ENCODE data around the gene PDE4D. TPM values are rescaled to one million over a fixed set of nuclear protein-coding genes. Genes with fewer than 3 reads are reported as not detected.

PDE4D gene
- polyA plus RNA-seq, 10 donors, result 28.0 to 57.2 (median 38.6) TPM

- DNase-seq, result no peak
These were observed 744.3 kb downstream of the PDE4D start for GRCh38 chr5:59149271-59149670.

DNA sequence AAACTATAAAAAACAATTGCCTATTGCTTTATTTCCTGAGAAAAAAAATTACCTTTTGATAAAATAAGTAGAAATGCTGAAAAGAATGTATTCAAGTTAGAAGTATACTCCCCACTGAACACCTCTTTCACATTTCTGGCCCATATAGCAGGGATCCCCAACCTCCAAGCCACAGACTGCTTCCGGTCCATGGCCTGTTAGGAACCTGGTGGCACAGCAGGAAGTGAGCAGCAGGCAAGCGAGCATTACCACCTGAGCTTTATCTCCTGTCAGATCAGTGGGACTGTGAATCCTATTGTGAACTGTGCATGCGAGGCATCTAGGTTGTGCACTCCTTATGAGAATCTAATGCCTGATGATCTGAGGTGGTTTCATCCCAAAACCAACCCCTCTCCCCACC is 746.8 kb downstream of the PDE4D start:
- no peak for DNase-seq

GRCh38 chr5:59143926-59144333 is 749.6 kb downstream of the PDE4D start:
- DNase-seq, result no peak

DNA sequence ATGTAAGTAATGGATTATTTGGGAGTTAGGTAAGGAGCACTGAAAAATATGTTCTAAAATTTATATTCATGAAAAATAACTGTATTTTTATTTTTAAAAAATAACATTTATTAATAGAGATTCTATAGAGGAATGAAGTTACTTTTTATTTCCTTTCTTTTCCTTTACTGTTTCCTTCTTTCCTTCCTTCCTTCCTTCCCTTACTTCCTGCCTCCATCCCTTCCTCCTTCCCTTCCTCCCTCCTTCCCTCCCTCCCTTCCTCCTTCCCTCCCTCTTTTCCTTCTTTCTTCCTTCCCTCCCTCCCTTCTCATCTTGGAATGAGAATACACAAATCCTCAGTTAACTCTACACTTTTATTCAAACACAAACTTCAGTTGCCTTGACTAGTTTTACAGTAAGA is 750.6 kb downstream of the PDE4D start:
- no peak for DNase-seq

DNA sequence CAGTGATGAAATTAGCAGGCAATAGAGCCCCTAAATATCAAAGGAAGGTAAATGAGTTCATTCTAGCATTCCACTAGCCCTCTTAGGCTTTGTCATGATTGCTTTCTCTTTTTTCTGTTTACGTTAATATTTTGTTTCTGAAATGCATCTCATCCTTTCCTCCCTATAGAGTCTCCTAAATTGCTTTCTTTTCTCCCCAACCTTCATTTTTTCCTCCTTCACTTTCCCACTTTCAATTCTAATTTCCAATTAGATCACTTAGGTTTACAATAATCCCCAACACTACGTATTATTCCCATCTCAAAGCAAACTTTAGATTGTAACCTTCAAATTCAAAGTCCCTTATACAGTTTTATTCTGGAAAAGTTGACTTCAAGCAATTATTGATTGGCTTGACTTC is 751.4 kb downstream of the PDE4D start:
- DNase-seq, result no peak

- DNase-seq, result no peak
These were observed 753.4 kb downstream of the PDE4D start for GRCh38 chr5:59140133-59140532.

DNA sequence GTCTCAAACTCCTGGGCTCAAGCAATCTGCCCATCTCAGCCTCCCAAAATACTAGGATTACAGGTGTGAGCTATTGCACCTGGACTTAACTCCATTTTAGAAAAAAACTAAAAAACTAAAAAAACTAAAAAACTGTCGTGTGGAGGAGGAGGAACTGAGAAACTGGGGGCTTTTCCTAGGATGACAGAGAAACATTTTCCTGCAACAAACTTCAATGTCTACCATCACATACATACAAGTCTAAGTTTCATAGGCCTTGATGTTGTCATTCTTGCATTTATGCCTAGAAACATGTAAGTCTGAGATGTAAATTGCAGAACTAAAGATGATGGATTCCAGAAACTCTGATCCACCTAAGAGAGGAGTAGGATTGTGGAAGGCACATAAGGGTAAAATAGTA is 753.8 kb downstream of the PDE4D start:
- no peak for DNase-seq

GRCh38 chr5:59138509-59138908 is 755.0 kb downstream of the PDE4D start:
- no peak for DNase-seq

GRCh38 chr5:59137846-59138245 is 755.7 kb downstream of the PDE4D start:
- DNase-seq, result no peak

GRCh38 chr5:59136549-59136948 is 757.0 kb downstream of the PDE4D start:
- no peak for DNase-seq

- no peak for DNase-seq
These were observed 758.9 kb downstream of the PDE4D start for GRCh38 chr5:59134471-59135163.

GRCh38 chr5:59133764-59134261 is 759.7 kb downstream of the PDE4D start:
- DNase-seq, result peak in 1 of 3 donors; percentile 88

DNA sequence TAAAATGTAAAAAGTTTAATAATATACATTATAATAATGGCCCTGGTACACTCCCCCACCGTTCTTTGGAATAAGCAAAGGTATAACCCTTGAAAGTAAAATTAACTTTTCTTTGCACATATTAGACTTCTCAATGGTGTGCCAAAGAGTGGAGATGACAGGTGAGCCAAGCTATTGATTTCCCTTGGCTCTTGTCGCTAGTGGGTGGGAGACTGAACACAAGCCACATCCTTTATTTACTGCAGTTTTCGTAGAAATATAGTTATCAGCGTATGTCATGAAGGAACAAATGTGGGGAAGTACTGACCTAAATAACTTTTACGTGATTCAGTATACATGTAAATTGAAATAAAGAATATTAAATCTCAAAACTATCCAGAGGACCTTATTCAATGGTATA is 761.4 kb downstream of the PDE4D start:
- DNase-seq, result no peak

- DNase-seq, result no peak
These were observed 763.1 kb downstream of the PDE4D start for GRCh38 chr5:59130431-59130830.

- DNase-seq, result no peak
These were observed 764.8 kb downstream of the PDE4D start for GRCh38 chr5:59128646-59129290.

DNA sequence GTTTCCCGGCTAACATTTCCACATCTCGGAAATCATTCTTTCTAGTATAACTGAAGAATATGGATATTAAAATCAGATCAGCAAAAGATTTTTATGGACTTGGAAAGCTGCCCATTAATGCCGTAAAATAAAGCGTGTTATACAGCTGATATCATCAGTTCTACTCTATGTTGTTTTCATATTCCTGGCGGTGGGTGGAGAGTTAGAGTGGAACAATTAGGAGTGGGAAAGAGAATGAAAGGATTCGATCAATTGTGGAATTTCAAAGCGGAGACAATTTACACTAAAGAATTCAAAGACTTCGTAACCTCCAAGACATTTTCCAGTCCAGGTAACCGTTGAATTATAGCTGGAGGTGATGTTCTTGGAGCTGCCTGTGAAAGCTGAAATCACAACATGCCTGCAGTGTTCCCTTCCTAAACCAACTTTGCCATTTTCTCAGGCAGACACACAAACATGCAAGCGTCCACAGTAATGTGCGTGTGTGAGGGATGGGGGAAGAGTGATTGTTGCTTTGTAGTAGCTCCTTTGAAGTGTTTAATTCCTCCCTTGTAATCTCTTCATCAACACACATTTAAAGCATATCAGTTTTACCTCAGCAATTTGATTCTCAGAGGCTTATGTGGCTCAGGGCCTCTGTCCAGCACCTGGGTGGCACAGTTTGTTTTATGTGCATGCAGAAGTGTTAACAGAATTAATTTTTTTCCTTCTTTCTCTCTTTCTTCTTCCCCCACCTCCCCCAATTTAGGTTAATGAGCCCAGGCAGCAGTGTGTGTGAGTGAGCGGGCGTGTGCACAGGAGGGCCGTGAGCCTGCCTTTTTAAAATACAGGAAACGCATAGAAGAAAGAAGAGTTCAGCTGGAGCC is 766.6 kb downstream of the PDE4D start:
- DNase-seq, result peak; percentile 56 to 82 (median 60)

DNA sequence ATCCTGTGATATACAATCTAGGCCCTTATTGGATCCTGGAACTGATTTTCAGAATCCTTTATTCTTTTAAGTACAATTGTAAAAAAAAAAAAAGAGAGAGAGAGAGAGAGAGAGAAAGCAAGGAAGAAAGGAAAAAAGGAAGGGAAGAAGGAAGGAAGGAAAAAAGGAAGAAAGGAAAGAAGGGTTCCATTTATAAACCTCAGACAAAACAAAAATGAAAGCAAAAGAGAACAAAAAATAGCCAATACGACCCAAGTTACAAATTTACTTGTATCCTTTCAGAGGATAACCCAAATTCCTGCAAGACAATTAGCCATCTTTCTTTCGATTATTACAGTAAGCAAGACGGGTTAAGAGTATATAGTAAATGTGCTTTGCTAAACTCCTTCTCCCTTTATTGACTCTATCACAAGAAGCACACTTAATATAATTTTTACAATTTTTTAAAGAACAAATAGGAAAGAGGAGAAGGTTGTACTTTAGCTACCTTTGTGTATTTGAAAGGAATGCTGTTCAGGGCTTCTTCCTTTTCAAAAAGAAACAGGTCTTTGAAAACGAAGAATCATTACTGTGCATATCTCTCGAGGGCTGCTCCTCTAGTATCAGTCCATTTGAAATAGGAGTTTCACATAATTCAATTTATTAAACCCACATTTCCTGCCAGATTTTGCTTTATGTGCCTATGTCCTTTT is 767.4 kb downstream of the PDE4D start:
- no peak for DNase-seq

GRCh38 chr5:59125011-59125961 is 768.2 kb downstream of the PDE4D start:
- peak in 1 of 3 donors; percentile 57 for DNase-seq

GRCh38 chr5:59123595-59124561 is 769.6 kb downstream of the PDE4D start:
- peak in 1 of 3 donors; percentile 39 for DNase-seq

Data from muscle of back (tissue), 11 donors.